Epithelial cell of proximal tubule (primary cell): ENCODE results near the gene CPSF2. TPM values are rescaled to one million over a fixed set of nuclear protein-coding genes. Genes with fewer than 3 reads are reported as not detected.
"Not testable (repeated sequence)": the region's sequence is repeated elsewhere in the genome, so short reads cannot be mapped to it uniquely, and the experiment has no call there.

Experiments
- DNase-seq: peaks from one replicate; pipeline ENCODE4 v3.0.0-alpha.2; 2011; ENCODE audit warnings: low read depth
- H3K4me3 ChIP-seq: 2 replicates; pipeline ENCODE4 v1.5.1; 2011; ENCODE audit warnings: low read depth, mild to moderate bottlenecking, low read length
- total RNA-seq: library from RNA; depleted of rRNA; stranded (reverse); fragments of >200 nt; gene quantifications from 2 replicates; pipeline ENCODE4 v1.2.3, GENCODE V29; 2015
- TF ChIP-seq, protein P1 (sequence below): conservative IDR thresholded peaks from 2 replicates; pipeline ENCODE4 v1.5.1; 2012; ENCODE audit warnings: low read depth, mild to moderate bottlenecking, low read length

The CPSF2 gene
- total RNA-seq, 1 donor from 2014 or later = 35.6 TPM

DNA sequence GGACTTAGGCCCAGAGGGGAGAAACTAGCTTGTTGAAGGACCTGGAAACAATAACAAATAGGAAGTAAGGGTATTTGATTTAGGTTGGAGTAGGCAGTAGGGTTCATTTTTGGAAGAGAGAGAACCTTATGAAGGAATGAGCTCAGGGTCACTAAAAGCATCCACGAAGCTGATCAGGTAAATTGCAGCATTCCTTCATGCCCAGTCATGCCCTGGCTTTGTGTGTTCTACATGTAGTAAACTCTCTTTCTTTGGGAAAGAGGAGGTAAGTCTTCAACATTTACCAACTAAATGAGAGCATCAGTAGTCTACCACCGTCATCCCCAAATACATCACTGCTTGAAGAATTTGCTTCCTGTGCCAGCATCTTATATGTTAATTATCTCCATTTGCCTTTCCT lies 54.7 kb downstream of the CPSF2 start:
- H3K4me3 ChIP-seq = no peak overlapping the region
- DNase-seq = no peak
- TF ChIP-seq, protein P1, sequence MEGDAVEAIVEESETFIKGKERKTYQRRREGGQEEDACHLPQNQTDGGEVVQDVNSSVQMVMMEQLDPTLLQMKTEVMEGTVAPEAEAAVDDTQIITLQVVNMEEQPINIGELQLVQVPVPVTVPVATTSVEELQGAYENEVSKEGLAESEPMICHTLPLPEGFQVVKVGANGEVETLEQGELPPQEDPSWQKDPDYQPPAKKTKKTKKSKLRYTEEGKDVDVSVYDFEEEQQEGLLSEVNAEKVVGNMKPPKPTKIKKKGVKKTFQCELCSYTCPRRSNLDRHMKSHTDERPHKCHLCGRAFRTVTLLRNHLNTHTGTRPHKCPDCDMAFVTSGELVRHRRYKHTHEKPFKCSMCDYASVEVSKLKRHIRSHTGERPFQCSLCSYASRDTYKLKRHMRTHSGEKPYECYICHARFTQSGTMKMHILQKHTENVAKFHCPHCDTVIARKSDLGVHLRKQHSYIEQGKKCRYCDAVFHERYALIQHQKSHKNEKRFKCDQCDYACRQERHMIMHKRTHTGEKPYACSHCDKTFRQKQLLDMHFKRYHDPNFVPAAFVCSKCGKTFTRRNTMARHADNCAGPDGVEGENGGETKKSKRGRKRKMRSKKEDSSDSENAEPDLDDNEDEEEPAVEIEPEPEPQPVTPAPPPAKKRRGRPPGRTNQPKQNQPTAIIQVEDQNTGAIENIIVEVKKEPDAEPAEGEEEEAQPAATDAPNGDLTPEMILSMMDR = no peak

DNA sequence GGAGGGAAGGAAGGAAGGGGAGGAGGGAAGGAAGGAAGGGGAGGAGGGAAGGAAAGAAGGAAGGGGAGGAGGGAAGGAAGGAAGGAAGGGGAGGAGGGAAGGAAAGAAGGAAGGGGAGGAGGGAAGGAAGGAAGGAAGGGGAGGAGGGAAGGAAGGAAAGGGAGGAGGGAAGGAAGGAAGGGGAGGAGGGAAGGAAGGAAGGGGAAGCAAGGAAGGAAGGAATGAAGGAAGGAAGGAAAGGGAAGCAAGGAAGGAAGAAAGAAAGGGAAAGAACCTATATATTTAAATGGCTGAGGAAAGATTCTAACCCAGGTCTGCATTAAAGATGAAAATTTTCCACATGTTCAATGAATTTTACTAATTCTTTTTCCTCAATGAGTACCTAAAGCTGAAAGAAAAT lies 57.4 kb downstream of the CPSF2 start:
- not testable (repeated sequence) for H3K4me3 ChIP-seq, DNase-seq

DNA sequence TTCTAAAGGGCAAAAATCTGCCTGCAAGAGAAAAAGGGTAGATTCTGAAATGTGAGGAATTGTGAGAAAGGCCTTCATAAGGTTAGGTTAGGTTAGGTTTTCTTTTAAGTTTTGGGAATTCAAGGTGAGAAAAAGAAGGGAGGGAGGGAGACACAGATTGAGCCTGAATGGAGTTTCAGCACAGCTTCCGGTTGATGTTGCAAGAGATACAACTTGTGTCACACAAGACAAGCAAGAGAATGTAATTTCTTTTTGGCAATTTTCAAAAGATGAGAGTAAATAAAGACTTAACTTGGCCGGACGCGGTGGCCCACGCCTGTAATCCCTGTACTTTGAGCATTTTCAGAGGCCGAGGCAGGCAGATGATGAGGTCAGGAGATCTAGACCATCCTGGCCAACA lies 63.8 kb downstream of the CPSF2 start:
- TF ChIP-seq, protein P1 = no peak
- H3K4me3 ChIP-seq = no peak overlapping the region
- no peak for DNase-seq

DNA sequence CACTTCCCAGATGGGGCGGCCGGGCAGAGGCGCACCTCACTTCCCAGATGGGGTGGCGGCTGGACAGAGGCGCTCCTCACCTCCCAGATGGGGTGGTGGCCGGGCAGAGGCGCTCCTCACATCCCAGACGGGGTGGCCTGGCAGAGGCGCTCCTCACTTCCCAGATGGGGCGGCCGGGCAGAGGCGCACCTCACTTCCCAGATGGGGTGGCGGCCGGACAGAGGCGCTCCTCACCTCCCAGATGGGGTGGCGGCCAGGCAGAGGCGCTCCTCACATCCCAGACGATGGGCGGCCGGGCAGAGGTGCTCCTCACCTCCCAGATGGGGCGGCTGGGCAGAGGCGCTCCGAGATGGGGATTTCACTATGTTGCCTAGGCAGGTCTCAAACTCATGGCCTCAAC lies 65.8 kb downstream of the CPSF2 start:
- not testable (repeated sequence) for DNase-seq, H3K4me3 ChIP-seq

DNA sequence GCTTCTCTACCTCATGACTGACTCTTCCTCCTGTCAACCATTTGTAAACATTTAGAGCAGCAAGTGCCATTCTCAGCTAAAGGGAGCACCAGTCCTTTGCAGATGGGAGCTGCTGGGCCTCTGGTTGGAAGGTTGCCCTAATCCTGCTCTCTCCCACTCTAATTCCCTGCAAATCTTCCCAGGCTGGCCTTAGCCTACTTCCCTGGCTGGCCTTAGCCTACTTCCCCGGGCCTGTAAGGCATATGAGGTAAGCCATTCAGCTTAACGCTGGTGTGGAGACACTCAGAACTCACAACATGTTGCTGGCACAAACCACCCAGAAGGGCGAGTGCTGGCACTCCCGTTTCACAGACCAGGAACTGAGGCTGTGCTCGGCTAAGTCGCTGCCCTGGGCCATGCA lies 69.0 kb downstream of the CPSF2 start:
- H3K4me3 ChIP-seq = no peak overlapping the region
- TF ChIP-seq, protein P1 = no peak
- no peak for DNase-seq

DNA sequence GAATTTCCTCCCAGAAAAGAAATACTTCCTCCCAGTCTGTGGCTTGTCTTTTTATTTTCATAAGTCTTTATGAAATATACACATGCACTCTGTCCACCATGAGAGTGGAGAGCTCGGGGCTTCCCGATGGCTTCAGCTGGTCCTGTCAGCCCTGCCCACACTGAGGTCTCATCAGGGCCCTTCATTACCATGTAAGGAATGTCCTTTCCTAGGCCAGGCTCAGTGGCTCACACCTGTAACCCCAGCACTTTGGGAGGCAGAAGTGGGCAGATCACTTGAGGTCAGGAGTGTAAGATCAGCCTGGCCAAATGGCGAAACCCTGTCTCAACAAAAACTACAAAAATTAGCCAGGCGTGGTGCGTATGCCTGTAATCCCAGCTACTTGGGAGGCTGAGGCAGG lies 77.0 kb downstream of the CPSF2 start:
- TF ChIP-seq, protein P1 = no peak

DNA sequence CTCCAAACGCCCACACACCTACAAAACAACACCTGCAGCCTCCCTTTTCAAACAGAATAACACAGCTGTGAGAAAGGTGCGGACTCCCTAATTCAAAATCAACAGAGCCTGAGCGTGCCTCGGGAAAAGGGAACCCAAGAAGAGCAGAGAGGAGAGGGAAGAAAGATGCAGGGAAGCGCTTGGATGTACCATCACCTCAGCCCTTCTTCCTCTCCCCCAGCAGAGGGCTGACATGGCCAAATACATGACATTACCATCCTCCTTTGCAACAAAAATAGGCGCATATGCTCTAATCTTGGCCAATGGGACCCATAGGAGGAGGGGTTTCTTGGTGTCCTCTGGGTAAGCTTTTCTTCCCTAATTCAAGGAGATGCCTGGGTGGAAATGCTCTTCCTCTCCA lies 78.0 kb downstream of the CPSF2 start:
- no peak for DNase-seq
- TF ChIP-seq, protein P1 = no peak
- H3K4me3 ChIP-seq = no peak overlapping the region

More for the DNA sequence above, 77.0 kb downstream of the CPSF2 start:
- H3K4me3 ChIP-seq = no peak overlapping the region
- no peak for DNase-seq

DNA sequence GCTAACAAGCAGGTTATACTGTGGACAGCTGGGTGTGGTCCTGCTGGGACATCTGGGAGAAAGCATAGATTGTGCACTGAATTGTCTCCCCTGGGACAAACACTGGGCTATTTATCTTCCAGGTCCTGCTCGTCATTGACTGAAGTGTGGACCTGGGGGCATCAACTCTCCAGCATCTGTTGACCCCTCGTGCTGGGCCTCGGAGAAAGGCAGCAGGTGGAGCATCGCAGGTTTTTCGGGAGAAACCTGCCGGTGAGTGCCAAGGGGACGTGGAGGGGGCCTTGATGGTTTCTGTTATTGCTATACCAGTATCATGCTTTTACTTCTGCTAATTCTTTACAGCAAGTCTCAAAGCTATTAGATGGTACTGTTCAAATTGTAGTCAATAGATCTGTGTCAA lies 81.3 kb downstream of the CPSF2 start:
- TF ChIP-seq, protein P1 = no peak
- H3K4me3 ChIP-seq = no peak overlapping the region
- DNase-seq = no peak
